ENCODE results near the gene GFRA4.

GFRA4 gene

GRCh38 chr20:3706774-3707507 lies 43.7 kb upstream of the GFRA4 start:
- TF ChIP-seq CTCF (IDR thresholded peaks at IDR 0.05; ENCODE audit: insufficient read depth, low read depth, low read length, missing control alignments), result no peak
- DNase-seq (ENCODE audit: low read depth), result no peak
- no peak overlapping the region for H3K4me3 ChIP-seq (ENCODE audit: low read depth, low read length)

- DNase-seq (ENCODE audit: low read depth), result no peak
- no peak for TF ChIP-seq CTCF (IDR thresholded peaks at IDR 0.05; ENCODE audit: insufficient read depth, low read depth, low read length, missing control alignments)
- no peak overlapping the region for H3K4me3 ChIP-seq (ENCODE audit: low read depth, low read length)
These were observed 43.0 kb upstream of the GFRA4 start for GRCh38 chr20:3705970-3706739.

- H3K4me3 ChIP-seq (ENCODE audit: low read depth, low read length), result no peak overlapping the region
- no peak for DNase-seq (ENCODE audit: low read depth)
- TF ChIP-seq CTCF (IDR thresholded peaks at IDR 0.05; ENCODE audit: insufficient read depth, low read depth, low read length, missing control alignments), result no peak
These were observed 42.3 kb upstream of the GFRA4 start for GRCh38 chr20:3705491-3705969.

GRCh38 chr20:3704087-3704486 lies 40.9 kb upstream of the GFRA4 start:
- TF ChIP-seq CTCF (IDR thresholded peaks at IDR 0.05; ENCODE audit: insufficient read depth, low read depth, low read length, missing control alignments), result no peak
- H3K4me3 ChIP-seq (ENCODE audit: low read depth, low read length), result no peak overlapping the region
- DNase-seq (ENCODE audit: low read depth), result no peak

GRCh38 chr20:3702611-3703391 lies 39.6 kb upstream of the GFRA4 start:
- no peak overlapping the region for H3K4me3 ChIP-seq (ENCODE audit: low read depth, low read length)
- TF ChIP-seq CTCF (IDR thresholded peaks at IDR 0.05; ENCODE audit: insufficient read depth, low read depth, low read length, missing control alignments), result no peak
- no peak for DNase-seq (ENCODE audit: low read depth)

- DNase-seq (ENCODE audit: low read depth), result no peak
- H3K4me3 ChIP-seq (ENCODE audit: low read depth, low read length), result no peak overlapping the region
- no peak for TF ChIP-seq CTCF (IDR thresholded peaks at IDR 0.05; ENCODE audit: insufficient read depth, low read depth, low read length, missing control alignments)
These were observed 38.1 kb upstream of the GFRA4 start for GRCh38 chr20:3701061-3701998.

Measured in GM12865 (cell line).